MV-4-11 (cell line): Measurements from ENCODE around the gene WNT6.
"Not testable (repeated sequence)": the region's sequence is repeated elsewhere in the genome, so short reads cannot be mapped to it uniquely, and the experiment has no call there.

Experiments used
- DNase-seq: peaks from one replicate; lab custom pipeline; 2025; lab: John Stamatoyannopoulos, UW

The WNT6 gene

DNA sequence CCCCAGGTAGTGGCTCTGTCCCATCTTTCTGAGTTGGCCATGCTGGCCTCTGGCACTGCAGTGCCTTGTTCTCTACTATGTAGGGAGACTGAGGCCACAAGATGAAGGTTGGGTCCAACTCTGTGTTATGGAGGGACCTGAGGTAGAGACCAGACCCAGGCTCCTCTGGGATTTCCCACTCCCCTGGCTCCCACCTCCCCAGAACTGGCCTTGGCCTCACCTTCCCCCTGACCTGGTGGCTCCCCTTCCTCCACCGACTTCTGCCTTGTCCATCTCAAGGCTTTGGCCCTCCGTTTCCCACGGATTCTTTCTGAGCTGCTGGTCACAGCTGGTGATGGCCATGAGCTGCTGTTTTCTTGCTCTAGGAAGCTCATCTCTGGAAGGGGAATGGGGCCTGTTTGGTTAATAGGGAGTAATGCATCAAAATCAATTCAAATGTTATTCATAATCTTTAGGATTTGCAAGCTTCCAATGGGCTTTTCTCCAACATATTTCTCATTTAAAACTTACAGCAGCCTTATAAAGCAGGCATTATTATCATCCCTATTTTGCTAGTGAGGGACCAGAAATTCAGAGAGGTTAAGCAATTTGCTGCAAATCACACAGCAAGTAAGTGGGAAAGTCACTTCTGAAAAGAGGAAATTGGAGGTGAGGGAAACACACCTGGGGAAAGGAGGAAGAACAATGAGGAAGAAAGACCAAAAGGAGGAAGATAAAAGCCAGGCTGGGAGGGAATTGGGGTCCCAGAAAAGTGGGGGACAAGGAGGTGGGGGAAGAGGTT lies 28.9 kb upstream of the WNT6 start:
- DNase-seq = no peak

DNA sequence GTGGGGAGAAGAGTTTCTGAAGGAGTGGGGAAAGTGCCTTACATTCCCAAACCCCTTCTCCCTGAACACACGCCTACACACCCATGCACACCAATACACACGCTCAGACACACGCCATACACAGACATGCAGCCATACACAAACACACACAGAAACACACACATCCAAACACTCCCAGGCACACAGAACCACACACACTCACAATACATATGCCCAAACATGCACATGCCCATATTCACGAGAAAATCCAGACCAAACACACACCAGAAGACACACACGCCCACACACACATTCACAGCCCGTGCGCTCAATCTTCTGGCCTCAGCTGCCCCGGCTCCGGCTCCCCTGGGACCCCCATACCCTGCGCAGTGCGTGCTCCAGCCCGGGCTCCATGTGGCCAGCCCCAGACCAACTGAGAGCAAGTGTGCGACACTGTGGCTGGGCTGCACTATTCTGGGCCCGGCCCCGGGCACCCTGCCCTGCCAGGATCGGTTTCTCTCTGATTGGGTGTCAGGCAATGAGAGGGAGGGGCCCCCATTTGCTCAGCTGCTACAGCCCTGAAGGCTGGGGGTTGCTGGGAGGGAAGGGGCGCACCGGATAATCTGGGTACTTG lies 28.1 kb upstream of the WNT6 start, which contains the start of gene PRKAG3:
PRKAG3 (minus strand) TSS at position 426 of the 613 bp plus-strand sequence.
- no peak for DNase-seq

DNA sequence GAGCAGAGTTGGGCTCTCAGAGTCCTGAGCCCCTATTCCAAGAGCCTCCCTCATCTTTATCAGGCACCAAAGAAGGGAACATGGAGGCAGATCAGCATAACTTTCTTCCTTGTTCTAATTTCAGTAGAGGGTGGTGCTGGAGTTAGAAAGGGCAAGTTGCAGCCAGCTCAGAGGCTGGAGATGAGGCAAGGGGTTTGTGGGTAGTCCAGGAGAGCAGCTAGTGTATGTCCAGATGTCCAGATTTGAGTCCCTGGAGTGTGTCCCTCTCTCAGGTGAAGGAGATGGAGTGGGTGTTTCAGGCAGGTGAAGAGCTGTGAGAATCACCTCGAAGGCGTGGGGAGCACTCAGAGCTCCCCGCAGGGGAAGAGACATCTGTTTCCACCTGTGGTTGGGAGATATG lies 27.5 kb upstream of the WNT6 start:
- no peak for DNase-seq

DNA sequence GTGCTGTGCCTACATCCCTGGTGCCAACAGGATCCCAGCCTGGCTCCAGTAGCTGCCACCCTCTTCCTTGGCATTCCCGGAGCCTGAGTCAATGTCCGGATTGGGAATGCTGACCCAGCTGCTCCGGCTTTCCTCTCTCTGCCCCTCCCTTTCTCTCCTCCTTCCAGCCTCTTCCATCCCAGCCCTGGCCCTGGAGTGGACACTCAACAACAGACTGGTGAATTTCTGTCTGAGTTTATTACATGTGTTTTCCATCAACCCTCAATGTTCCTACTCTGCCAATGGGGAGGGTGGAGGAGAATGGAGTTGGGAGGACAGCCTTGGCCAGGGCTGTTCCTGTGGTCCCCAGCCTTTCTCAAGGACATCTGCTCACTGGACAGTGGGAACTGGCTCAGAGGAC lies 27.1 kb upstream of the WNT6 start:
- DNase-seq = no peak

DNA sequence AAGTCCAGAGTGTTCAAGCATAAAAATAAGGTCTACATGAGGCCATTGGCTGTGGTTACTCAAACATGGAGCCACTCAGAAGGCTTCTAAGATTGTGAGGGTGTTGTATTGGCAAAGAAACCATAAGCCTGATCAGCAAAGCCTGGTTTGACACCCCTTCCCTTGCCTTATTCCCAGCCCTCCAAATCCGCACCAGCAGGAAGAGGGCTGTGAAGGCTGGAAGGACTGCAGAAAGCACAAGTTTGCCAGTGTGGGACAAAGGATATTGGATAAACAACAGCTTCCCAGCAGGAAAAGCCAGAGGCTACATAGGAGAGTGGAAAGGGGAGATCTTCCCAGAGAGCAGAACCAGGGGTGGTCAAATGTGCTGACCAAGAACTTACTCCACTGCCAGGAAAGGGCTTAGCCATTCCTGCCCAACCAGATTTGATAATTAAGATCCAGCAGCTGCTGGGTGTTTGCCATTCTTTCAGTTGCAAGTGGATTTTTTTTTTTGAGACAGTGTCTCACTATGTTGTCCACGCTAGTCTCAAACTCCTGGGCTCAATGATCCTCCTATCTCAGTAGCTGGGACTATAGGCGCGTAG lies 26.5 kb upstream of the WNT6 start:
- DNase-seq = no peak

DNA sequence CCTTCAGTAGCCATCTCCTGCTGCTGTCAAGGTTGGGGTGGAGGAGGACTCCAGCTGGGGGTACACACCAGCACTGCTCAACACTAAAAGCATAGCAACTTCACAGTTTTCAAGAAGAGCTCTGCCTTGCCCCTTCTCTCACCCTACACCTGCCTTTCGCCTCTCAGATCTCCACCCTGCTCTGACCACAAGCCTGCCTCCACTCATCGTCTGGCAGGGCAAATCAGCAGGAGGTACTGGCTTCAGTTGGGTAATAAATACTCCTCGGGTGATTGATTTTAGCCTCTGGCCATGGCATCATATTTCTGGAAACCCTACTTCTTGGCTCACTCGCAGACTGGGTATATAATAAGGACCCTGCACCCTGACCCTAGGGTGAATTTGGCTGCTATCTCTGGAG lies 24.9 kb upstream of the WNT6 start:
- DNase-seq = no peak

DNA sequence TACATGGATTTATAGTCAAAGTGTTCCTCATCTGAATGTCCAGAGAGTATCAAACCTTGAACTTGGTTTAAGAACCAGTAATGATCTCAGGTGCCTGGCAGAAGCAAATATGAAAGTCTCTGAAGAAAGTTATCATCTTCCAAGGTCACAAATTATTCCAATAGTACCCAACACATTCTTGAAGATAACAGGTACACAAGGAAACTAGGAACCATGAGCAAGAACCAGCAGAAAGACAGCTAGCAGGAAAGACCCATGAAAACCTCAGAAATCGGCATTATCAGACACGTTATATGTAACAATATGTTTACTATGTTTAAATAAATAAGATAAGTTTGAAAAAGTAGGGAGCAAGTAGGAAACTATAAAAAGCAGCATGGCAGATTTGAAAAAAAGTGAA lies 22.1 kb upstream of the WNT6 start:
- no peak for DNase-seq

DNA sequence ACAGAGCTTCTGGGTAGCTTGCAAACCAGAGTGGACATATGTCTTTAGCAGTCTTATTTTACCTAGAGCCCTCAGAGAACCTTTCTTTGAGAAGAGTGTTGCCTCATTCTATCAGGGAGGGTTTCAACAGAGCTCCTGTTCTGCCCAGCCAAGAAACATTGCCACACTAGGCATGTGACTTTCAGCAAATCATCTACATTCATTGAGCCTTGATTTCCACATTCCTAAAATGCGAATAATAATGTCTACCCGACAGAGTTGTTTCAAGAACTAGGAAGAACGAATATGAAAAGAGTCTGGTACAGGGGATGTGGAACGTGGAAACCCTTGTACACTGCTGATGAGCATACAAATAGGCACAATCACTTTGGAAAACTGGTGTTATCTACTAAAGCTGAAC lies 20.2 kb upstream of the WNT6 start:
- DNase-seq = peak; percentile 51

DNA sequence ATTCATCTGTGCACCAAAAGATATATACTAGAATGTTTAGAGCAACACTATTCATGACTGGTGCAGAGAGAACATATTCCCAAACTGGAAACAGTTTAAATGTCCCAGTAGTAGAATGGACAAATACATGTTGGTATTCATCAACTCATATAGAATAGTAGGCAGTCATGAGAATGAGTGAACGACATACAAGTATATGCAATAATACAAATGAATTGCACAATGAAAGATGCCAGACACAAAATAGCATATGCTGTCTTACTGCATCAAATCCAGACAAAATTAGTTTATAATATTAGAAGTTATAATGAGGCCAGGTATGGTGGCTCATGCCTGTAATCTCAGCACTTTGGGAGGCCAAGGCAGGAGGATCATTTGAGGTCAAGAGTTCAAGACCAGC lies 19.7 kb upstream of the WNT6 start:
- no peak for DNase-seq

DNA sequence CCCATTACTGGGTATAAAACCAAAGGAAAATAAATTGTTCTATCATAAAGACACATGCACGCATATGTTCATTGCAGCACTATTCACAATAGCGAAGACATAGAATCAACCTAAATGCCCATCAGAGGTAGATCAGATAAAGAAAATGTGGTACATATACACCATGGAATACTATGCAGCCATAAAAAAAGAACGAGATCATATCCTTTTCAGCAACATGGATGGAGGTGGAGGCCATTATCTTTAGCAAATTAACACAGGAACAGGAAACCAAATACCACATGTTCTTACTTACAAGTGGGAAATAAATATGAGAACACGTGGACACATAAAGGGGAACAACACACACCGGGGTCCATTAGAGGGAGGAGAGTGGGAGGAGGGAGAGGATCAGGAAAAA lies 15.3 kb upstream of the WNT6 start:
- not testable (repeated sequence) for DNase-seq

DNA sequence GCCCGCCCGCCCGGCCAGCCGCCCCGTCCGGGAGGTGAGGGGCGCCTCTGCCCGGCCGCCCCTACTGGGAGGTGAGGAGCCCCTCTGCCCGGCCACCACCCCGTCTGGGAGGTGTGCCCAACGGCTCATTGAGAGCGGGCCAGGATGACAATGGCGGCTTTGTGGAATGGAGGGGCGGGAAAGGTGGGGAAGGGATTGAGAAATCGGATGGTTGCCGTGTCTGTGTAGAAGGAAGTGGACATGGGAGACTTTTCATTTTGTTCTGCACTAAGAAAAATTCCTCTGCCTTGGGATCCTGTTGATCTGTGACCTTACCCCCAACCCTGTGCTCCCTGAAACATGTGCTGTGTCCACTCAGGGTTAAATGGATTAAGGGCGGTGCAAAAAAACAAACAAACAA lies 12.6 kb upstream of the WNT6 start:
- not testable (repeated sequence) for DNase-seq

DNA sequence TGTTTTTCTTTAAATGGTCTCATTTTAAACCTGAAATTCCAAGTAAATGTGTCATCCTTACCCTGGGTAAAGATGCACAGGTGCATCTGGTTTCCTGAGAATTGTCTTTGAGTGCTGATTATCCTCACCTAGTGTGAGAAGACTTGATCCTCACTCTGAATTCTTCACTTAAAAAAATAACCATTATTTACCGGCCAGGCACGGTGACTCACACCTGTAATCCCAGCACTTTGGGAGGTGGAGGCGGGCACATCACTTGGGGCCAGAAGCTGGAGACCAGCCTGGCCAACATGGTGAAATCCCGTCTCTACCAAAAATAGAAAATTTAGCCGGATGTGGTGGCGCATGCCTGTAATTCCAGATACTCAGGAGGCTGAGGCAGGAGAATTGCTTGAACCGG lies 9.9 kb upstream of the WNT6 start:
- no peak for DNase-seq

DNA sequence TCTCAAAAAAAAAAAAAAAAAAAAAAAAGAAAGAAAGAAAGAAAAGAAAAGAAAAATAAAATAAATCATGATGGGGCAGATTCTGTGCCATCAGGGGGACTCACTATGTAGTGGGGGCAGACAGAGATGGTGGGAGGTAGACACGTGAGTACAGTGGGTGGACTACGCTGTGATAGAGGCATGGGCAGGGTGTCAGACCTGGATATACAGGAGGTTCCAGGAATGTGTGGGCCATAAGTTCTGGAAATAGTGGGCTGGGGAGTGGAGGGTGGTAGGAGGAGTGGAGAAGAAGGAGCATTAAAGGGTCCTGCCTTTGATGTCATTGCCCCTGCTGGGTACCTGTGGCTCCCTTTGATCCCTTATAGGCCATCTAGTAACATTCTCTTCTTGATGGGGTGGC lies 8.8 kb upstream of the WNT6 start:
- no peak for DNase-seq

DNA sequence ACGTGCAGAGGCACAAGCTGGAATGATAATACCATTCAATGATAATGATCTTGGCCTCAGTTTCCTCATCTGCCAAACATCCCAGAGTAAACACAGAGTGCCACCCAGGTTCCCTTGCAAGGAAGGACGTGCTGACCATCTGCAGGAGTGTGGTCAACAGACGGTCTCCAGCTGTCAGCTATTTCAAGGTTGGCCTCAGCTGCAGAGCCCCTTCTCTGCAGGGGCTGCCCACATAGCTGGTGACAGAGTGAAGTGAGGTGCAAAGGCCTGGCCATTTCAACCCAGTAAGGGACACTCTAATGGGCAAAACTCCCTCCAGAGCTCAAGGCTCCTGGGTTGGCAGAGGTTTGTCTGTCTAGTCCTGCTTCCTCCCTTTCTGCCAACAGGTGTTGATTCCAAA lies 8.3 kb upstream of the WNT6 start:
- no peak for DNase-seq

DNA sequence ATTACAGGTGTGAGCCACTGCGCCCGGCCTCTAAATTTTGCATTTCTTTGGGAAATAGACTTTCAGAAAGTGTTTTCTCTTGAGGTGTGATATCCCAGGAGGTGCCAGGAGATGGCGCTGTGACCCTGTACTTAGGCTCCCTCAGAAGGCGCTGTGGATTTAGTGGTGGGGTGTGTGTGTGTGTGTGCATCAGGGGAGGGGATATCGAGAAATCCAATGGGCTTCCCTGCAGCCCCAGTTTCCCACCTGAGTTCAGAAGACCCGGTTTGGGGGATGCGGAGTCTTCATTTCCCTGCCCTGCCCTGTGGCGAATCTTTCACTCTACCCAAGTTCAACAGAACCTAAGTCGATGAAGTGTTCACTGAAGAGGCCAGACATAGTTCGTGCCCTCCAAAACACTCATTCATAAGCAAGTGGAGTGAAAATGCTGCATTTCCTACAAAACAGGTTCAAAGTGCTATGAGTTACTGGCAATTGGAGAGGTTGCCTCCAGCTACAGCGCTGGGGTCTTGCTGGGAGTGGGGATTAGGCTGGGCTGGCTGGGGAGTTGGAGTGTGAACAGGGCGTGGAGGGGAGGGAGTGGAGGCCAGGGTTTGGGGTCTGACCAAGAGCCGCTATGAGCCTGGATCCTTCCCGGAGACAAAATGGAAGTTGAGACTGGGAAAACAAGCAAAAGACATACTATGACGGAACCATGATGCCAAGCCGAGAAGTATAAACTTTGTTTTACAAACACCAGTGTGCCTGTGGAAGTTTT lies 6.5 kb upstream of the WNT6 start:
- peak; percentile 51 for DNase-seq

DNA sequence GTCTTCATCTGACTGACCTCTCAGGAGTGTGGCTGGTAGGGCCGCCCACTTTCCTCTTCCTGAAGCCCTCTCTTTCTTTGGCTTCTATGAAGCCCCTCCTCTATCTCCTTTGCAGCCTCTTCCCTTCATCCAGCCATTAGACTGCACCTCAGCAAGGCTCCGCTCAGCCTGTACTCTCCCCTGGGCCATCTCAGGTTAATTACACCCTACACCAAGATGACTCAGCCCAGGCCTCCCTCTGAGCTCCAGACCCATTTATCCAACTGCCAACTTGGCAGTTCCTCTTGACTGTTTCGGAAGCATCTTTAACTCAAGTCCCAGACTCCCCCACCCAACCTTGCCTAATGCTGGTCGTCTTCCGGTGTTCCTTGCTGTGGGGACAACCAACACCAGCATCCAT lies 5.8 kb upstream of the WNT6 start:
- DNase-seq = peak; percentile 92

DNA sequence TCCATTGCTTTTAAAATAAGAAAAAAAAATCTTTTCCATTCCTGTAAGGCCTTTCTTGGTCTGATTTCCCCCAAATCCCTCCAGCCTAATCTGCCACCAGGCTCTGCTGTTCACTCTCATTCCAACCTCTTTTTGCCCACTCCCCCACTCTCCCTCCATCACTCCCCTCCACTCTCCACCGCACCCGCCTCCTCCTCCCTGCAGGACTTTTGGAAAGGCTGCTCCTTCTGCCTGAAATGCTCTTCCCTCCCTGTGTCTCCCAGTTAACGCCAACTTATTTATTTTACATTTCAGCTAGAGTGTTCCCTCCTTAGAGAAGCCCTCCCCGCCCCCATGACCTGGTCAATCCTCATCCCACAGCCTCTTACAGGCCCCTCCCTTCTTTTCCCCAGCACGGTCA lies 4.7 kb upstream of the WNT6 start:
- DNase-seq = no peak

DNA sequence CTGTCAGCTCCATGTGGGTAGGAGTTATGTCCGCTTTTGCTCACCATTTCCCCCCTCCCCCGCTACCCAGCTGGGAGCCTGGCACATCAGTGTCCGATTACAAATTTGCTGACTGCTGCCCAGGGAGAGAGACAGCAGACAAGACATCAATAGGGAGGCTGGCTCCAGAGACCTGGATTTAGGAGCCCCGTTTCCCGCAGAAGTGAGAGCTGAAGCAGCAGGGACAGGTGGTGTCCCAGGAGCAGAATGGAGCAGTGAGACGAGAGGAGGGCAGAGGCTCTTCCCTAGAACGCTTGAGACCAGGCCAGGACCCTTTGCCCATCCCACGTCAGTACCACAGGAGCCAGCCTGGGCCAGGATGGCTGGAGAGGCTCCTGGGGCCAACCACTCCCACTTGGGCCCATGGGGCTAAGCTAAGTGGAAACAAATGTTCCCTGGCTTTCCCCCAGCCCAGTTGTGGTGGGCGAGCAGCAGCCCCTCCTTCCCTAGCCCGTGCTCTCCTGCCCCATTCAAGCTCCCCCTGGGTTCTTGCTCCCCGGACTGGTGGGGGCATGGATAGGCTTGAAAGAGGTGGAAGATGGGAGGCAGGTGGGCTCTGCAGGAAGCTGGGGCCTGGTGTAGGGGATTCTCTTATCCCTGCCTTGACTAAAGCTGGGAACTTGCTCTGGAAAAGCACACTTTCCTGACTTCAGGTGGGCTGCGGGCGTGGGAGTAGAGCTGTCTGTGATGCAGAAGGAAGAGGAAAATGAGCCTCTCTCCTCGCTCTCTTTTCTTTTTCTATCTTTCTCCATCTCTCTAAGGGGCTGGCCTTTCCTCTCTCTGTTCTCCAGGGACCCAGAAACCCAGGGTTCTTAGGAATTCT lies 4.1 kb upstream of the WNT6 start:
- no peak for DNase-seq

DNA sequence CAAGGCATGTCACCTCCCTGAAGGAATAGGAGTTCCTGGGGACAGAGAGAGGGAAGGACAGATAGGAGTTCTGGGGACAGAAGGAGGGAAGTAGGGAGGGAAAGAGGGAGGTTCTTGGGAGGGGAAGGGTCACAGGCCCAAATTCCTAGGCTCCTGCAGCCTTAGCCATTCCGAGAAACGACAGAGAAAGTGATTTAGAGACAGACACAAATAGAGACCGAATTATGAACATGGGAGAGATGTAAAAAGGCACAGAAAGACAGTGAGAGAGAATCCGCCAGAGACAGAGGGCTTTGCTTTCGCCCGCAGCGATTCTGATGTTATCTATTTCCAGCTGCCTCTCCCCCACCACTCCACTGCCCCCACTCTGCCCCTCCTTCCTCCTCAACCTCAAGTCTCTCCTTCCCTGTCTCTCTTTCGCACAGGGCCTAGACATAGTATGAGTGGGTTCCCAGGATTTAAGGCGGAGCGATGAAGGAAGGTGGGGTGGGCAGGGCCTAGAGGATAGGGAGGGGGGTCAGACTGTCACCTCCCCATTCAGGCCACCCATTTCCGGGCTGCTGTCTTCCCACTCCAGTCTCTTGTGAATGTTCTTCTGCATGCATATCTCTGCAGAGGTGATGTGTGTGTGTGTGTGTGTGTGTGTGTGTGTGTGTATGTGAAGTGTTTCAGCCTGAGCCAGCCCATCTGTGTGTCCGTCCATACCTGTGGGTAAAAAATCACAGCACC lies 3.3 kb upstream of the WNT6 start:
- DNase-seq = no peak

DNA sequence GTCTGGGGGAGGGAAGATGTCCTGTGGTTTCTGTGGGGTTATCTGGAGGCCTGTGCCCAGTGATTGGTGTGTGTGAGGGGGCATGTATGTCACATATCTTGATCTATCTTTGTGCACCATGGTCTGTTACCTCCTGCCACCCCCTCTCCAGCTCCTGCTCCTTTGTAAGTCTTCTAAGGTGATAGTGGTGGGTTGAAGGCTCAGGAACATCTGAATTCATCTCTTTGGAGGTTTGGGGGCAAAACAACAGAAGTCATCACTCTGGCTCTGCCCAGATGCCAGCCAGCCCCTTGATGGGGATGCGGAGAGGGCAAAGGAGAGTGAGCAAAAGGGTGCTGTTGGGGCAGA lies 2.7 kb upstream of the WNT6 start:
- DNase-seq = no peak
